Right lobe of liver (tissue), 4 donors: ENCODE data around the gene ATF1.

Experiments used
- CTCF ChIP-seq, 4 donors: fragments of 200-600 bp in 3 of 4; fragments of 450-650 bp in 1 of 4; IDR thresholded peaks; one replicate each; pipeline versions ENCODE4 v1.5.1 to v1.8.0; 2016 to 2022; ENCODE audit warnings: antibody characterized with exemption in 4 of 4, mild to moderate bottlenecking in 2 of 4
- POLR2A ChIP-seq: fragments of 450-650 bp; IDR thresholded peaks from one replicate; pipeline ENCODE4 v1.6.1; 2017; ENCODE audit warnings: antibody characterized with exemption, mild to moderate bottlenecking
- donor health status: DM: no; HTN: no; CAD: no.
- donor health status: DM: no; HTN: no; CAD: no.
- donor health status: DM: no; HTN: yes; CAD: no.

GRCh38 chr12:50720501-50720900 is 43.4 kb upstream of the ATF1 start:
- TF ChIP-seq POLR2A (no peak), CTCF (IDR thresholded peaks at IDR 0.05) (no peak)
